ENCODE data around the gene LDB2. TPM values are rescaled to one million over a fixed set of nuclear protein-coding genes. Genes with fewer than 3 reads are reported as not detected.

Gene LDB2
- total and polyA plus RNA-seq, 2 donors (not counting 1 experiment from before 2014, with no cell fraction given), result not detected

- H3K79me2 ChIP-seq (ENCODE audit: control insufficient read depth, insufficient read depth, low read length), result no peaks in the 10 kb centered on the region
- Mint-ChIP-seq H3K4me1 (no peaks in the 10 kb centered on the region), H3K9me3 (ENCODE audit: insufficient read depth) (peaks cover 2% of the 10 kb centered on the region), H3K4me3 (no peak overlapping the region), H3K27me3 (no peaks in the 10 kb centered on the region), H3K27ac (no peak overlapping the region)
- ATAC-seq (ENCODE audit: low read depth) (no peak), DNase-seq (no peak)
- H3K4me2 ChIP-seq (replicated peaks; ENCODE audit: low read depth, low read length, poor library complexity, severe bottlenecking), result no peak overlapping the region
- TF ChIP-seq CTCF (IDR thresholded peaks at IDR 0.05) (no peak), EZH2 (IDR thresholded peaks at IDR 0.05; ENCODE audit: borderline replicate concordance, insufficient read depth, low read depth, low read length, poor library complexity, severe bottlenecking) (no peak)
- CTCF ChIA-PET, result no interaction called here
- H2AFZ ChIP-seq (ENCODE audit: insufficient read depth, low read depth, low read length, poor library complexity, severe bottlenecking), result no peak overlapping the region
- H3K4me3 ChIP-seq (ENCODE audit: control extremely low read depth in 1 of 5, extremely low read depth in 1 of 5, insufficient read depth in 1 of 5, low read depth in 2 of 5, low read length in 4 of 5), result no peak overlapping the region
- no peak overlapping the region for H3K27ac ChIP-seq (ENCODE audit: low read length in 2 of 2)
- H3K4me1 ChIP-seq (ENCODE audit: control insufficient read depth in 2 of 2, insufficient read depth in 2 of 2, low read length in 2 of 2), result no peaks in the 10 kb centered on the region
- H3K9ac ChIP-seq (ENCODE audit: low read length), result no peak overlapping the region
- 94% methylated on average over 2 of the region's 5 CpGs for WGBS (ENCODE audit: insufficient coverage)
- no peaks in the 10 kb centered on the region for H3K27me3 ChIP-seq (replicated peaks in 1 of 4; ENCODE audit: control extremely low read depth in 1 of 4, control insufficient read depth in 3 of 4, insufficient read depth in 4 of 4, low read length in 3 of 4)
- intact Hi-C loops (cut with micrococcal nuclease), result no loop called here
- no peaks in the 10 kb centered on the region for H3K9me3 ChIP-seq (ENCODE audit: control extremely low read depth in 1 of 3, control insufficient read depth in 2 of 3, insufficient read depth in 1 of 3, low read length in 2 of 3)
- H3K36me3 ChIP-seq (replicated peaks in 1 of 2; ENCODE audit: control extremely low read depth in 1 of 2, control insufficient read depth in 1 of 2, extremely low read depth in 1 of 2, insufficient read depth in 2 of 2, low read length in 1 of 2), result no peaks in the 10 kb centered on the region
- POLR2A ChIA-PET, result no interaction called here
- no peaks in the 10 kb centered on the region for H4K20me1 ChIP-seq (ENCODE audit: control insufficient read depth, insufficient read depth, low read length, poor library complexity, severe bottlenecking)
These were observed 271.5 kb downstream of the LDB2 start for GRCh38 chr4:16626945-16627344.

- POLR2A ChIA-PET, result no interaction called here
These were observed 275.6 kb downstream of the LDB2 start for GRCh38 chr4:16622826-16623225.

More at GRCh38 chr4:16622826-16623225, 275.6 kb downstream of the LDB2 start:
- H3K27ac ChIP-seq (ENCODE audit: low read length in 2 of 2), result no peak overlapping the region
- no peaks in the 10 kb centered on the region for H3K79me2 ChIP-seq (ENCODE audit: control insufficient read depth, insufficient read depth, low read length)
- no peaks in the 10 kb centered on the region for H3K27me3 ChIP-seq (replicated peaks in 1 of 4; ENCODE audit: control extremely low read depth in 1 of 4, control insufficient read depth in 3 of 4, insufficient read depth in 4 of 4, low read length in 3 of 4)
- H3K27ac Mint-ChIP-seq, result no peak overlapping the region
- intact Hi-C loops (cut with micrococcal nuclease), result no loop called here
- H4K20me1 ChIP-seq (ENCODE audit: control insufficient read depth, insufficient read depth, low read length, poor library complexity, severe bottlenecking), result no peaks in the 10 kb centered on the region
- no peak overlapping the region for H3K4me2 ChIP-seq (replicated peaks; ENCODE audit: low read depth, low read length, poor library complexity, severe bottlenecking)
- no peaks in the 10 kb centered on the region for H3K4me1 Mint-ChIP-seq
- H3K9me3 ChIP-seq (ENCODE audit: control extremely low read depth in 1 of 3, control insufficient read depth in 2 of 3, insufficient read depth in 1 of 3, low read length in 2 of 3), result no peaks in the 10 kb centered on the region
- no peaks in the 10 kb centered on the region for H3K36me3 ChIP-seq (replicated peaks in 1 of 2; ENCODE audit: control extremely low read depth in 1 of 2, control insufficient read depth in 1 of 2, extremely low read depth in 1 of 2, insufficient read depth in 2 of 2, low read length in 1 of 2)
- H3K27me3 Mint-ChIP-seq, result no peaks in the 10 kb centered on the region
- no peak overlapping the region for H3K9ac ChIP-seq (ENCODE audit: low read length)
- H3K4me3 ChIP-seq (ENCODE audit: control extremely low read depth in 1 of 5, extremely low read depth in 1 of 5, insufficient read depth in 1 of 5, low read depth in 2 of 5, low read length in 4 of 5), result no peak overlapping the region
- ATAC-seq (ENCODE audit: low read depth) (no peak), DNase-seq (no peak)
- no peak overlapping the region for H2AFZ ChIP-seq (ENCODE audit: insufficient read depth, low read depth, low read length, poor library complexity, severe bottlenecking)
- H3K9me3 Mint-ChIP-seq (ENCODE audit: insufficient read depth), result peaks cover 1% of the 10 kb centered on the region
- TF ChIP-seq EZH2 (IDR thresholded peaks at IDR 0.05; ENCODE audit: borderline replicate concordance, insufficient read depth, low read depth, low read length, poor library complexity, severe bottlenecking), result no peak
- TF ChIP-seq CTCF (IDR thresholded peaks at IDR 0.05), result no peak
- CTCF ChIA-PET, result no interaction called here
- WGBS (ENCODE audit: insufficient coverage), result 60% methylated on average over 1 of the region's 1 CpG
- no peak overlapping the region for H3K4me3 Mint-ChIP-seq
- H3K4me1 ChIP-seq (ENCODE audit: control insufficient read depth in 2 of 2, insufficient read depth in 2 of 2, low read length in 2 of 2), result no peaks in the 10 kb centered on the region
